ENCODE results near the gene NARS2. TPM values are rescaled to one million over a fixed set of nuclear protein-coding genes. Genes with fewer than 3 reads are reported as not detected.

NARS2 gene
- total and polyA plus RNA-seq, 2 experiments from 2014 or later: 10.9 to 13.0 TPM

GRCh38 chr11:78460471-78460870 is 114.2 kb downstream of the NARS2 start:
- TF ChIP-seq EZH2 (IDR thresholded peaks at IDR 0.05; ENCODE audit: insufficient read depth, poor library complexity, severe bottlenecking): no peak
- TF ChIP-seq EZH2phosphoT487 (IDR thresholded peaks at IDR 0.05; ENCODE audit: insufficient read depth, low read depth): no peak
- Histone ChIP-seq H3K9me3 (ENCODE audit: low read depth) (no peaks in the 10 kb centered on the region), H3K9me2 (ENCODE audit: insufficient read depth) (no peaks in the 10 kb centered on the region), H3K27ac (no peak overlapping the region), H3K4me3 (no peak overlapping the region), H3K27me3 (replicated peaks; ENCODE audit: insufficient read depth) (no peaks in the 10 kb centered on the region), H3K79me2 (ENCODE audit: insufficient read depth) (no peaks in the 10 kb centered on the region), H3F3A (ENCODE audit: insufficient read depth) (peaks cover 14% of the 10 kb centered on the region; the same call in 1 of the 2 replicates), H3K9ac (no peak overlapping the region), H3K4me1 (ENCODE audit: insufficient read depth) (peaks cover 12% of the 10 kb centered on the region), H2AFZ (no peak overlapping the region), H3K36me3 (ENCODE audit: low read depth) (no peaks in the 10 kb centered on the region), H4K20me1 (ENCODE audit: insufficient read depth) (no peaks in the 10 kb centered on the region), H3K4me2 (ENCODE audit: unreplicated experiment) (no peak overlapping the region)
- 83 to 91% methylated on average over 1 of the region's 1 CpG for WGBS, 2 experiments (ENCODE audit: low coverage in 1 of 2, low lambda C conversion rate in 2 of 2, missing lambda C conversion rate in 2 of 2)
- DNase-seq: peak; percentile 48
- in situ Hi-C loops (cut with MboI): no loop called here

- H3K9me2 ChIP-seq (ENCODE audit: insufficient read depth): no peaks in the 10 kb centered on the region
- H3K36me3 ChIP-seq (ENCODE audit: low read depth): no peaks in the 10 kb centered on the region
- peaks cover 14% of the 10 kb centered on the region; the same call in 1 of the 2 replicates for H3F3A ChIP-seq (ENCODE audit: insufficient read depth)
- H3K4me3 ChIP-seq: no peak overlapping the region
- no peaks in the 10 kb centered on the region for H4K20me1 ChIP-seq (ENCODE audit: insufficient read depth)
- no peak overlapping the region for H3K4me2 ChIP-seq (ENCODE audit: unreplicated experiment)
- no peaks in the 10 kb centered on the region for H3K79me2 ChIP-seq (ENCODE audit: insufficient read depth)
- no peak for DNase-seq
- H2AFZ ChIP-seq: no peak overlapping the region
- 88 to 94% methylated on average over 4 of the region's 4 CpGs for WGBS, 2 experiments (ENCODE audit: low coverage in 1 of 2, low lambda C conversion rate in 2 of 2, missing lambda C conversion rate in 2 of 2)
- in situ Hi-C loops (cut with MboI): no loop called here
- no peak overlapping the region for H3K9ac ChIP-seq
- no peaks in the 10 kb centered on the region for H3K9me3 ChIP-seq (ENCODE audit: low read depth)
- H3K27me3 ChIP-seq (replicated peaks; ENCODE audit: insufficient read depth): no peaks in the 10 kb centered on the region
- TF ChIP-seq EZH2 (IDR thresholded peaks at IDR 0.05; ENCODE audit: insufficient read depth, poor library complexity, severe bottlenecking) (no peak), EZH2phosphoT487 (IDR thresholded peaks at IDR 0.05; ENCODE audit: insufficient read depth, low read depth) (no peak)
- peaks cover 12% of the 10 kb centered on the region for H3K4me1 ChIP-seq (ENCODE audit: insufficient read depth)
- H3K27ac ChIP-seq: no peak overlapping the region
Observed at GRCh38 chr11:78459738-78460137, 114.9 kb downstream of the NARS2 start.

- 96% methylated on average over 2 of the region's 2 CpGs for WGBS, 2 experiments (ENCODE audit: low coverage in 1 of 2, low lambda C conversion rate in 2 of 2, missing lambda C conversion rate in 2 of 2)
- Histone ChIP-seq H4K20me1 (ENCODE audit: insufficient read depth) (no peaks in the 10 kb centered on the region), H3K4me3 (no peak overlapping the region), H3K79me2 (ENCODE audit: insufficient read depth) (no peaks in the 10 kb centered on the region), H3K27me3 (replicated peaks; ENCODE audit: insufficient read depth) (no peaks in the 10 kb centered on the region), H3K4me2 (ENCODE audit: unreplicated experiment) (no peak overlapping the region), H3K9me3 (ENCODE audit: low read depth) (no peaks in the 10 kb centered on the region), H3K36me3 (ENCODE audit: low read depth) (no peaks in the 10 kb centered on the region), H3K9me2 (ENCODE audit: insufficient read depth) (no peaks in the 10 kb centered on the region), H3K27ac (no peak overlapping the region), H3F3A (ENCODE audit: insufficient read depth) (peaks cover 14% of the 10 kb centered on the region; the same call in 1 of the 2 replicates), H3K4me1 (ENCODE audit: insufficient read depth) (peaks cover 12% of the 10 kb centered on the region), H2AFZ (no peak overlapping the region), H3K9ac (no peak overlapping the region)
- TF ChIP-seq EZH2phosphoT487 (IDR thresholded peaks at IDR 0.05; ENCODE audit: insufficient read depth, low read depth) (no peak), EZH2 (IDR thresholded peaks at IDR 0.05; ENCODE audit: insufficient read depth, poor library complexity, severe bottlenecking) (no peak)
- in situ Hi-C loops (cut with MboI): no loop called here
- DNase-seq: no peak
Observed at GRCh38 chr11:78457448-78457847, 117.2 kb downstream of the NARS2 start.

- Histone ChIP-seq H3K27me3 (replicated peaks; ENCODE audit: insufficient read depth) (no peaks in the 10 kb centered on the region), H4K20me1 (ENCODE audit: insufficient read depth) (no peaks in the 10 kb centered on the region), H3K9me2 (ENCODE audit: insufficient read depth) (no peaks in the 10 kb centered on the region), H3K36me3 (ENCODE audit: low read depth) (no peaks in the 10 kb centered on the region), H2AFZ (no peak overlapping the region), H3F3A (ENCODE audit: insufficient read depth) (no peaks in the 10 kb centered on the region), H3K27ac (no peak overlapping the region), H3K4me2 (ENCODE audit: unreplicated experiment) (no peak overlapping the region), H3K4me1 (ENCODE audit: insufficient read depth) (no peaks in the 10 kb centered on the region), H3K9me3 (ENCODE audit: low read depth) (no peaks in the 10 kb centered on the region), H3K79me2 (ENCODE audit: insufficient read depth) (no peaks in the 10 kb centered on the region), H3K4me3 (no peak overlapping the region), H3K9ac (no peak overlapping the region)
- in situ Hi-C loops (cut with MboI): no loop called here
- TF ChIP-seq EZH2phosphoT487 (IDR thresholded peaks at IDR 0.05; ENCODE audit: insufficient read depth, low read depth) (no peak), EZH2 (IDR thresholded peaks at IDR 0.05; ENCODE audit: insufficient read depth, poor library complexity, severe bottlenecking) (no peak)
- DNase-seq: no peak
- WGBS, 2 experiments (ENCODE audit: low coverage in 1 of 2, low lambda C conversion rate in 2 of 2, missing lambda C conversion rate in 2 of 2): 71 to 78% methylated on average over 2 of the region's 2 CpGs
Observed at GRCh38 chr11:78453140-78453935, 121.3 kb downstream of the NARS2 start.
